ENCODE data around the gene PSORS1C2. TPM values are rescaled to one million over a fixed set of nuclear protein-coding genes. Genes with fewer than 3 reads are reported as not detected.

PSORS1C2 gene
- polyA plus RNA-seq, 1 of the 3 experiments (the other 2 are of a cell fraction), result not detected

DNA sequence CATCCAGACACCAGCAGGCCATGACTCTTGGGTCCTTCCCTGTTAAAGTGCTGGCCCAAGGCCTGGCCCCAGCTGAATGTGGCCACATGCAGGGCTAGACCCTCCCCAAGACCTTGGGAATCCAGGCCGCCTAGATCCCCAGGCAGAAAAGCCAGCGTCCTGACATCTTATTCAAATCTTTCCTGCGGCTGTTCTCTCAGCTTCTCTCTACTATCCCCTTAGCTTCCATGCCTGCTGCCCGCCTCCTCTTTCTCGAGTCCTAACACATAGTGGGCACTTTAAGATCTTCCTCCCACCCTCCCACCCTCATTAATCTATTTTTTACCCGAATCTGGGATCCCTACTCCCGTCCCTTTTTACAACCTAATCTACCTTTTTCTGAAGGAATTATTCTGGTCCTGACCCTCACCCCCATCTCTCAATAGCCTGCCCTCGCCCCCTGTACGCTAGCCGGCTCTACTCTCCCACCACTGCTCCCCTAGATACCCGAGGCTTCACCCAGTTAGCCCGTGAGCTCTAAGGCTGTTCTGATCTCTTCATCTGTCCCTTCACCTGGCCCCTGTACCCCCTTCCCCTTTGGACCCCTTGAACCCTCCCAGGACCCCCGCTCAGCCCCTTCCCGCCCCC is 18.8 kb upstream of the PSORS1C2 start, which contains the start of gene CCHCR1:
CCHCR1 (minus strand) TSS at position 290 of the 627 bp plus-strand sequence; CDS start at position 88, 202 bp downstream.
- H3K79me2 ChIP-seq (ENCODE audit: insufficient read depth), result peaks cover 9% of the 10 kb centered on the region
- peak; percentile 45 for DNase-seq
- peaks cover 0 to 18% of the 10 kb centered on the region in 2 experiments; a peak in 1 of 4 replicates for H3K4me1 ChIP-seq (ENCODE audit: control insufficient read depth in 1 of 2, insufficient read depth in 2 of 2, low read depth in 1 of 2, low read length in 1 of 2)
- peak within 1 kb of the TSS; percentile 28 to 44; a peak in 2 of 4 replicates for H3K27ac ChIP-seq (ENCODE audit: low read depth in 2 of 2, low read length in 1 of 2)
- H4K20me1 ChIP-seq (ENCODE audit: insufficient read depth), result no peaks in the 10 kb centered on the region
- no peaks in the 10 kb centered on the region for H3K9me2 ChIP-seq
- no peak for TF ChIP-seq RAD21 (IDR thresholded peaks at IDR 0.05; ENCODE audit: low read length)
- no peak for TF ChIP-seq TEAD4 (IDR thresholded peaks at IDR 0.05; ENCODE audit: borderline replicate concordance, insufficient read depth)
- TF ChIP-seq, protein P1, sequence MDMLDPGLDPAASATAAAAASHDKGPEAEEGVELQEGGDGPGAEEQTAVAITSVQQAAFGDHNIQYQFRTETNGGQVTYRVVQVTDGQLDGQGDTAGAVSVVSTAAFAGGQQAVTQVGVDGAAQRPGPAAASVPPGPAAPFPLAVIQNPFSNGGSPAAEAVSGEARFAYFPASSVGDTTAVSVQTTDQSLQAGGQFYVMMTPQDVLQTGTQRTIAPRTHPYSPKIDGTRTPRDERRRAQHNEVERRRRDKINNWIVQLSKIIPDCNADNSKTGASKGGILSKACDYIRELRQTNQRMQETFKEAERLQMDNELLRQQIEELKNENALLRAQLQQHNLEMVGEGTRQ (IDR thresholded peaks at IDR 0.05; ENCODE audit: borderline replicate concordance, low read depth, low read length), result no peak
- TF ChIP-seq EP300 (IDR thresholded peaks at IDR 0.05; ENCODE audit: borderline replicate concordance in 1 of 2, low read depth in 1 of 2, low read length in 1 of 2), result no peak
- no peak for TF ChIP-seq JUND (IDR thresholded peaks at IDR 0.05)
- TF ChIP-seq SMC3 (IDR thresholded peaks at IDR 0.05; ENCODE audit: low read depth, low read length), result no peak
- no peak for TF ChIP-seq MEF2A (IDR thresholded peaks at IDR 0.05; ENCODE audit: borderline replicate concordance, low read depth)
- TF ChIP-seq YY1 (IDR thresholded peaks at IDR 0.05; ENCODE audit: low read depth), result no peak
- TF ChIP-seq FOXJ3 (CRISPR knock-in tag; IDR thresholded peaks at IDR 0.05), result no peak
- TF ChIP-seq, protein P2, sequence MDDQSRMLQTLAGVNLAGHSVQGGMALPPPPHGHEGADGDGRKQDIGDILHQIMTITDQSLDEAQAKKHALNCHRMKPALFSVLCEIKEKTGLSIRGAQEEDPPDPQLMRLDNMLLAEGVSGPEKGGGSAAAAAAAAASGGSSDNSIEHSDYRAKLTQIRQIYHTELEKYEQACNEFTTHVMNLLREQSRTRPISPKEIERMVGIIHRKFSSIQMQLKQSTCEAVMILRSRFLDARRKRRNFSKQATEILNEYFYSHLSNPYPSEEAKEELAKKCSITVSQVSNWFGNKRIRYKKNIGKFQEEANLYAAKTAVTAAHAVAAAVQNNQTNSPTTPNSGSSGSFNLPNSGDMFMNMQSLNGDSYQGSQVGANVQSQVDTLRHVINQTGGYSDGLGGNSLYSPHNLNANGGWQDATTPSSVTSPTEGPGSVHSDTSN (IDR thresholded peaks at IDR 0.05), result no peak
- TF ChIP-seq TCF12 (IDR thresholded peaks at IDR 0.05), result no peak
- no peak for TF ChIP-seq GATA2 (CRISPR knock-in tag; IDR thresholded peaks at IDR 0.05)
- no peak for TF ChIP-seq MXI1 (IDR thresholded peaks at IDR 0.05; ENCODE audit: low read depth, low read length)
- no peak for TF ChIP-seq FOSL2 (IDR thresholded peaks at IDR 0.05; ENCODE audit: borderline replicate concordance, low read depth)
- no peak for TF ChIP-seq FOXM1 (IDR thresholded peaks at IDR 0.05; ENCODE audit: low read depth)
- no peak for TF ChIP-seq RXRA (IDR thresholded peaks at IDR 0.05; ENCODE audit: borderline replicate concordance, low read depth)
- TF ChIP-seq, protein P3, sequence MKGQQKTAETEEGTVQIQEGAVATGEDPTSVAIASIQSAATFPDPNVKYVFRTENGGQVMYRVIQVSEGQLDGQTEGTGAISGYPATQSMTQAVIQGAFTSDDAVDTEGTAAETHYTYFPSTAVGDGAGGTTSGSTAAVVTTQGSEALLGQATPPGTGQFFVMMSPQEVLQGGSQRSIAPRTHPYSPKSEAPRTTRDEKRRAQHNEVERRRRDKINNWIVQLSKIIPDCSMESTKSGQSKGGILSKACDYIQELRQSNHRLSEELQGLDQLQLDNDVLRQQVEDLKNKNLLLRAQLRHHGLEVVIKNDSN (IDR thresholded peaks at IDR 0.05; ENCODE audit: borderline replicate concordance, low read depth), result no peak
- TF ChIP-seq, protein P4, sequence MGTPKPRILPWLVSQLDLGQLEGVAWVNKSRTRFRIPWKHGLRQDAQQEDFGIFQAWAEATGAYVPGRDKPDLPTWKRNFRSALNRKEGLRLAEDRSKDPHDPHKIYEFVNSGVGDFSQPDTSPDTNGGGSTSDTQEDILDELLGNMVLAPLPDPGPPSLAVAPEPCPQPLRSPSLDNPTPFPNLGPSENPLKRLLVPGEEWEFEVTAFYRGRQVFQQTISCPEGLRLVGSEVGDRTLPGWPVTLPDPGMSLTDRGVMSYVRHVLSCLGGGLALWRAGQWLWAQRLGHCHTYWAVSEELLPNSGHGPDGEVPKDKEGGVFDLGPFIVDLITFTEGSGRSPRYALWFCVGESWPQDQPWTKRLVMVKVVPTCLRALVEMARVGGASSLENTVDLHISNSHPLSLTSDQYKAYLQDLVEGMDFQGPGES (IDR thresholded peaks at IDR 0.05; ENCODE audit: low read depth, low read length), result no peak
- peaks cover 0 to 2% of the 10 kb centered on the region in 2 experiments for H3K36me3 ChIP-seq (replicated peaks in 1 of 2; ENCODE audit: control insufficient read depth in 1 of 2, insufficient read depth in 2 of 2, low read length in 1 of 2)
- peak within 1 kb of the TSS; percentile 72 for H3K9ac ChIP-seq
- H3K4me3 ChIP-seq (ENCODE audit: low read depth in 2 of 2, low read length in 1 of 2), result peak within 1 kb of the TSS; percentile 83 to 93
- POLR2A ChIA-PET, result no interaction called here
- no peaks in the 10 kb centered on the region for H3F3A ChIP-seq (replicated peaks; ENCODE audit: insufficient read depth)
- 11% methylated on average over 14 of the region's 14 CpGs for WGBS (ENCODE audit: low lambda C conversion rate)
- H3K4me2 ChIP-seq, result peak within 1 kb of the TSS; percentile 91
- CTCF ChIA-PET, result interaction anchor here (1.4 to 2.0 kb wide), 4 partner anchors 19 to 209 kb away, joined by 3 to 6 read pairs (median 5); partner anchors contain the start of gene PSORS1C2
- no peaks in the 10 kb centered on the region for H3K27me3 ChIP-seq (ENCODE audit: insufficient read depth)
- H3K9me3 ChIP-seq, result no peaks in the 10 kb centered on the region
- peak within 1 kb of the TSS; percentile 90 for H2AFZ ChIP-seq (ENCODE audit: low read depth)
